ENCODE measurements around the gene C3orf62.

C3orf62 gene

DNA sequence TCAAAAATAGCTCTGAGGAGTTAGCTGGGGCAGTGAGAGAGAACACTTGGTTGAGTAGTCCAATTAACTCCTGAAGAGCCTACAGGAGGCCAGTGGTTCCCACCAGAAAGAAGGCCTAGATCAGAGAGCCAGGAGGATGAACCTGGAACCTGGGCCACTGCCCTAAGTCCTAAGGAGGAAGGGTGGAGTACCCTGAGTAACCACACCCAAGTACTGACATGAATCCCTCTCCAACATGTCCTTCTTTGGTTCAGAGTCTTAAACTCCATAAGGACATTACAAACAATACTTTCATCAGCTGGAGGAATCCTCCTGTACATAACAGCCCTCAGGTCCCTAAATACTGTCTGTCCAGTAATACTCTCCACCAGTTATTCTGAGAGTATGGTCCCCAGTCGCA is 25.6 kb upstream of the C3orf62 start:
- Histone ChIP-seq H3K9me3 (ENCODE audit: insufficient read depth, low read length) (no peaks in the 10 kb centered on the region), H3K27ac (ENCODE audit: low read length) (no peak overlapping the region), H3K4me2 (ENCODE audit: low read length) (no peak overlapping the region), H3K9ac (ENCODE audit: low read length) (no peak overlapping the region), H3K4me3 (ENCODE audit: low read length) (no peak overlapping the region), H3K4me1 (ENCODE audit: low read length) (peaks cover 17% of the 10 kb centered on the region), H4K20me1 (ENCODE audit: insufficient read depth, low read length) (no peaks in the 10 kb centered on the region), H3K36me3 (replicated peaks; ENCODE audit: low read depth, low read length) (peaks cover 46% of the 10 kb centered on the region), H3K27me3 (ENCODE audit: low read depth, low read length) (no peaks in the 10 kb centered on the region), H2AFZ (ENCODE audit: low read depth, low read length) (no peak overlapping the region), H3K79me2 (ENCODE audit: low read length) (no peaks in the 10 kb centered on the region)
- TF ChIP-seq EZH2phosphoT487 (IDR thresholded peaks at IDR 0.05; ENCODE audit: low read depth): no peak
- TF ChIP-seq, protein P1, sequence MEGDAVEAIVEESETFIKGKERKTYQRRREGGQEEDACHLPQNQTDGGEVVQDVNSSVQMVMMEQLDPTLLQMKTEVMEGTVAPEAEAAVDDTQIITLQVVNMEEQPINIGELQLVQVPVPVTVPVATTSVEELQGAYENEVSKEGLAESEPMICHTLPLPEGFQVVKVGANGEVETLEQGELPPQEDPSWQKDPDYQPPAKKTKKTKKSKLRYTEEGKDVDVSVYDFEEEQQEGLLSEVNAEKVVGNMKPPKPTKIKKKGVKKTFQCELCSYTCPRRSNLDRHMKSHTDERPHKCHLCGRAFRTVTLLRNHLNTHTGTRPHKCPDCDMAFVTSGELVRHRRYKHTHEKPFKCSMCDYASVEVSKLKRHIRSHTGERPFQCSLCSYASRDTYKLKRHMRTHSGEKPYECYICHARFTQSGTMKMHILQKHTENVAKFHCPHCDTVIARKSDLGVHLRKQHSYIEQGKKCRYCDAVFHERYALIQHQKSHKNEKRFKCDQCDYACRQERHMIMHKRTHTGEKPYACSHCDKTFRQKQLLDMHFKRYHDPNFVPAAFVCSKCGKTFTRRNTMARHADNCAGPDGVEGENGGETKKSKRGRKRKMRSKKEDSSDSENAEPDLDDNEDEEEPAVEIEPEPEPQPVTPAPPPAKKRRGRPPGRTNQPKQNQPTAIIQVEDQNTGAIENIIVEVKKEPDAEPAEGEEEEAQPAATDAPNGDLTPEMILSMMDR (IDR thresholded peaks at IDR 0.05; ENCODE audit: low read depth, low read length): no peak

DNA sequence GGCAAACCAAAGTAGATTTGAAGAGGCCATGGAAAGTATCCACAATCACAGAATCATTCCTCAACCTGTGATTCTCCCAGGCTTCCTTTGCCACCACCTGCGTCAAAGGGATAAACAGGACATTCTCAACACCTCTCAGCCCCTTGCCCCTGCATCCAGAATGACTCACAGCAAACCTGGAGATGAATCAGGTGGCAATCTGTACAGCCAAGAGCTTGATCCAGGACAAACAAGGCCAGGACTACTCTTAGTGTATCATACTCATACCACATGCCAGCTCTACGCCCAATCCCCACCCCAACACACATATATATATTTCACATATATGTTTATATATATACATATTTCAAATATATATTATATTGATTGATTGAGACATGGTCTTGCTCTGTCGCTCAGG is 23.6 kb upstream of the C3orf62 start:
- no peaks in the 10 kb centered on the region for H4K20me1 ChIP-seq (ENCODE audit: insufficient read depth, low read length)
- no peak overlapping the region for H3K4me3 ChIP-seq (ENCODE audit: low read length)
- H3K4me1 ChIP-seq (ENCODE audit: low read length): peaks cover 13% of the 10 kb centered on the region
- no peak overlapping the region for H3K4me2 ChIP-seq (ENCODE audit: low read length)
- no peaks in the 10 kb centered on the region for H3K9me3 ChIP-seq (ENCODE audit: insufficient read depth, low read length)
- no peak overlapping the region for H2AFZ ChIP-seq (ENCODE audit: low read depth, low read length)
- peaks cover 56% of the 10 kb centered on the region for H3K36me3 ChIP-seq (replicated peaks; ENCODE audit: low read depth, low read length)
- TF ChIP-seq, protein P1 (IDR thresholded peaks at IDR 0.05; ENCODE audit: low read depth, low read length): no peak
- no peak for TF ChIP-seq EZH2phosphoT487 (IDR thresholded peaks at IDR 0.05; ENCODE audit: low read depth)
- no peak overlapping the region for H3K9ac ChIP-seq (ENCODE audit: low read length)
- H3K27ac ChIP-seq (ENCODE audit: low read length): no peak overlapping the region
- no peaks in the 10 kb centered on the region for H3K79me2 ChIP-seq (ENCODE audit: low read length)
- no peaks in the 10 kb centered on the region for H3K27me3 ChIP-seq (ENCODE audit: low read depth, low read length)

DNA sequence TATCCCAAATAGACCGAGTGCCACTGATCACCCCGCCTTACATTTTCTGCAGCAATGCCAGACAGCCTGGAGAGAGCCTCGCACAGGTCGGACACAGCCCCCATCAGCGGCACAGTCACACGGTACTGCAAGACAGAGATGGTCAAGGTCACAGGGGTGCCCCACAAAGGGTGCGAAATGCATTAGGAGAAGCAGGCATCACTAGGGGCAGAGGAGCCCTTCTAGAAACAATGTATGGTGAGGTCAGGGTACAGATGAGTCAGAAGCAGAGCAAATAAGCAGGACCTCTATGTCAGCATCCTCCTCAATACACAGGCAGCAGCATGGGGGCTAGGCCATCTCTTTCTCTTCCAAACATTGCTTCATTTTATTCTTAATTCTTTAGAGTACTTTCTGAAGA is 21.5 kb upstream of the C3orf62 start:
- H2AFZ ChIP-seq (ENCODE audit: low read depth, low read length): no peak overlapping the region
- no peak overlapping the region for H3K27ac ChIP-seq (ENCODE audit: low read length)
- TF ChIP-seq, protein P1 (IDR thresholded peaks at IDR 0.05; ENCODE audit: low read depth, low read length): no peak
- TF ChIP-seq EZH2phosphoT487 (IDR thresholded peaks at IDR 0.05; ENCODE audit: low read depth): no peak
- H3K4me1 ChIP-seq (ENCODE audit: low read length): peaks cover 2% of the 10 kb centered on the region
- no peaks in the 10 kb centered on the region for H3K27me3 ChIP-seq (ENCODE audit: low read depth, low read length)
- H3K4me3 ChIP-seq (ENCODE audit: low read length): no peak overlapping the region
- H3K9me3 ChIP-seq (ENCODE audit: insufficient read depth, low read length): no peaks in the 10 kb centered on the region
- no peaks in the 10 kb centered on the region for H3K79me2 ChIP-seq (ENCODE audit: low read length)
- H3K9ac ChIP-seq (ENCODE audit: low read length): no peak overlapping the region
- peaks cover 62% of the 10 kb centered on the region for H3K36me3 ChIP-seq (replicated peaks; ENCODE audit: low read depth, low read length)
- no peaks in the 10 kb centered on the region for H4K20me1 ChIP-seq (ENCODE audit: insufficient read depth, low read length)
- H3K4me2 ChIP-seq (ENCODE audit: low read length): no peak overlapping the region

DNA sequence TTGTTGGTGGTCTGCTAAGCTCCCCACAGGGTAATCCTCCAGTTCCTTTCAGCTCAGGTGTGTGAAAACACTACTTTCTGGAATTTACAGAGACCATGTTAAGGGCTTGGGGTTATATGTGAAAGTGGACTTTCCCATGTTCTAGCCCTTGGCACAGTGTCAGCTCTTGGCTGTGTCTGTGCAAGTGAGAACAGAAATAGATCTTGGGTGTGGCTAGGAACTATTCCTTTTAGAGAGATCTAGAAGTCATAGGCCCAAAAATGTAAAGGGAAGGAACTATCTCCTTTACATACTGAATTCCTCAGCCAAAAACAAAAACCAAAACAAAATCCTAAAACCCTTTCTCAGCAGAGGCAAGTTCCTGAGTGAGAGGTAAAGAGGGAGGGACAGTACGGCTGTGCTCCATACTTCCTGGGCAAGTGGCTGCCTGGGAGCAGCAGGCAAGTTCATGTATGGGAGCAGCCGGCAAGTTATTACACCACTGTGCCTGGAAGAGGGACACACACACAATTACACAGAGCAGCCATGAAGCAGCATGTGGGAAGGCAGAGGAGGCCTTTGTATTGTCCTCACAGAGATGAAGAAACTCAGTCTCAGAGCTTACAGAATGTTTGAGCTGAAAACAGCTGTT is 19.9 kb upstream of the C3orf62 start:
- no peak overlapping the region for H2AFZ ChIP-seq (ENCODE audit: low read depth, low read length)
- H3K79me2 ChIP-seq (ENCODE audit: low read length): no peaks in the 10 kb centered on the region
- H3K27me3 ChIP-seq (ENCODE audit: low read depth, low read length): no peaks in the 10 kb centered on the region
- no peaks in the 10 kb centered on the region for H3K9me3 ChIP-seq (ENCODE audit: insufficient read depth, low read length)
- H3K27ac ChIP-seq (ENCODE audit: low read length): no peak overlapping the region
- no peak overlapping the region for H3K4me2 ChIP-seq (ENCODE audit: low read length)
- peaks cover 59% of the 10 kb centered on the region for H3K36me3 ChIP-seq (replicated peaks; ENCODE audit: low read depth, low read length)
- TF ChIP-seq EZH2phosphoT487 (IDR thresholded peaks at IDR 0.05; ENCODE audit: low read depth): no peak
- TF ChIP-seq, protein P1 (IDR thresholded peaks at IDR 0.05; ENCODE audit: low read depth, low read length): no peak
- no peak overlapping the region for H3K4me3 ChIP-seq (ENCODE audit: low read length)
- H4K20me1 ChIP-seq (ENCODE audit: insufficient read depth, low read length): no peaks in the 10 kb centered on the region
- H3K9ac ChIP-seq (ENCODE audit: low read length): no peak overlapping the region
- H3K4me1 ChIP-seq (ENCODE audit: low read length): no peaks in the 10 kb centered on the region

All from OCI-LY3 (cell line).